Left ventricle myocardium inferior (tissue), 1 donor: ENCODE data around the gene UGT2B7. TPM values are rescaled to one million over a fixed set of nuclear protein-coding genes. Genes with fewer than 3 reads are reported as not detected.

Source experiments
- DNase-seq: peaks from one replicate; pipeline ENCODE4 v3.0.0-alpha.2; 2020
- H3K27ac ChIP-seq: fragments of 200-600 bp; replicated peaks from 2 replicates; pipeline ENCODE4 v1.8.0; 2021
- H3K27me3 ChIP-seq: fragments of 200-600 bp; 2 replicates; pipeline ENCODE4 v1.8.0; 2021; ENCODE audit warnings: low read depth
- H3K36me3 ChIP-seq: fragments of 200-600 bp; 2 replicates; pipeline ENCODE4 v1.8.0; 2021
- H3K4me1 ChIP-seq: fragments of 200-600 bp; 2 replicates; pipeline ENCODE4 v1.8.0; 2021
- H3K4me3 ChIP-seq: fragments of 200-600 bp; 2 replicates; pipeline ENCODE4 v1.8.0; 2021; ENCODE audit warnings: mild to moderate bottlenecking, moderate library complexity
- H3K9me3 ChIP-seq: fragments of 200-600 bp; replicated peaks from 2 replicates; pipeline ENCODE4 v1.8.0; 2021
- CTCF ChIP-seq: fragments of 200-600 bp; IDR thresholded peaks from 2 replicates; pipeline ENCODE4 v1.8.0; 2021; ENCODE audit warnings: antibody characterized with exemption, mild to moderate bottlenecking, borderline replicate concordance
- intact Hi-C: fragments of 100-400 bp; cut with micrococcal nuclease; formaldehyde crosslinking; loops from one replicate; pipeline ENCODE4 v1.11.0; 2022
- total RNA-seq: library from RNA; stranded (reverse); fragmentation: NEBNext Ultra II Directional; extraction: Animal tissue kit (Norgen Biotek cat#: 25700); gene quantifications from one replicate; pipeline ENCODE4 v1.2.1, GENCODE V29; 2021
- donor health status: DM: no; HTN: yes; CAD: no; lungs with severe emphysema.

The UGT2B7 gene
- total RNA-seq, 1 donor from 2014 or later = not detected

GRCh38 chr4:69092980-69093568 lies 3.2 kb upstream of the UGT2B7 start:
- Histone ChIP-seq H3K36me3 (no peaks in the 10 kb centered on the region), H3K9me3 (peaks cover 19% of the 10 kb centered on the region), H3K4me1 (no peaks in the 10 kb centered on the region), H3K27ac (no peak overlapping the region), H3K4me3 (no peak overlapping the region), H3K27me3 (no peaks in the 10 kb centered on the region)
- no peak for DNase-seq
- intact Hi-C loops = no loop called here
- no peak for TF ChIP-seq CTCF

GRCh38 chr4:69093681-69094080 lies 2.6 kb upstream of the UGT2B7 start:
- Histone ChIP-seq H3K36me3 (no peaks in the 10 kb centered on the region), H3K9me3 (peaks cover 13% of the 10 kb centered on the region), H3K27me3 (no peaks in the 10 kb centered on the region), H3K4me3 (no peak overlapping the region), H3K27ac (no peak overlapping the region), H3K4me1 (no peaks in the 10 kb centered on the region)
- no peak for TF ChIP-seq CTCF
- intact Hi-C loops = no loop called here
- no peak for DNase-seq

GRCh38 chr4:69095301-69095731 lies 958 bp upstream of the UGT2B7 start:
- intact Hi-C loops = no loop called here
- H3K4me1 ChIP-seq = no peaks in the 10 kb centered on the region
- no peaks in the 10 kb centered on the region for H3K27me3 ChIP-seq
- no peak for TF ChIP-seq CTCF
- peaks cover 3% of the 10 kb centered on the region for H3K9me3 ChIP-seq
- H3K36me3 ChIP-seq = no peaks in the 10 kb centered on the region
- DNase-seq = no peak
- no peak overlapping the region for H3K27ac ChIP-seq
- no peak overlapping the region for H3K4me3 ChIP-seq

GRCh38 chr4:69096810-69097209 lies 536 bp downstream of the UGT2B7 start:
- H3K4me3 ChIP-seq = no peak overlapping the region
- H3K27ac ChIP-seq = no peak overlapping the region
- H3K4me1 ChIP-seq = no peaks in the 10 kb centered on the region
- no peak for DNase-seq
- intact Hi-C loops = no loop called here
- H3K36me3 ChIP-seq = no peaks in the 10 kb centered on the region
- peaks cover 3% of the 10 kb centered on the region for H3K9me3 ChIP-seq
- no peaks in the 10 kb centered on the region for H3K27me3 ChIP-seq
- no peak for TF ChIP-seq CTCF

GRCh38 chr4:69098470-69098869 lies 2.2 kb downstream of the UGT2B7 start:
- intact Hi-C loops = no loop called here
- TF ChIP-seq CTCF = no peak
- H3K27me3 ChIP-seq = no peaks in the 10 kb centered on the region
- no peaks in the 10 kb centered on the region for H3K36me3 ChIP-seq
- no peak overlapping the region for H3K27ac ChIP-seq
- H3K4me1 ChIP-seq = no peaks in the 10 kb centered on the region
- H3K4me3 ChIP-seq = no peak overlapping the region
- H3K9me3 ChIP-seq = no peaks in the 10 kb centered on the region
- DNase-seq = no peak
